Neural progenitor cell (in vitro differentiated cells): ENCODE data around the gene PDE3B. TPM values are rescaled to one million over a fixed set of nuclear protein-coding genes. Genes with fewer than 3 reads are reported as not detected.

Experiments
- DNase-seq: peaks from one replicate; pipeline ENCODE4 v3.0.0-alpha.2; 2016; ENCODE audit warnings: low spot score
- H2AFZ ChIP-seq: fragments of 200-600 bp; sonication (generic); replicated peaks from 2 replicates; pipeline ENCODE4 v1.6.1; 2016; ENCODE audit warnings: antibody characterized with exemption
- H3F3A ChIP-seq: fragments of 200-600 bp; sonication (generic); 2 replicates; pipeline ENCODE4 v1.6.1; 2016; ENCODE audit warnings: antibody characterized with exemption, low read depth
- H3K27ac ChIP-seq: fragments of 200-600 bp; sonication (generic); 2 replicates; pipeline ENCODE4 v1.5.1; 2016; ENCODE audit warnings: mild to moderate bottlenecking
- H3K27me3 ChIP-seq: fragments of 200-600 bp; sonication (generic); 2 replicates; pipeline ENCODE4 v1.6.1; 2016; ENCODE audit warnings: mild to moderate bottlenecking, moderate library complexity
- H3K36me3 ChIP-seq: fragments of 200-600 bp; sonication (generic); 2 replicates; pipeline ENCODE4 v1.5.1; 2016
- H3K4me1 ChIP-seq: fragments of 200-600 bp; sonication (generic); 2 replicates; pipeline ENCODE4 v1.6.1; 2016; ENCODE audit warnings: mixed run types
- H3K4me2 ChIP-seq: fragments of 200-600 bp; sonication (generic); 2 replicates; pipeline ENCODE4 v1.6.1; 2016
- H3K4me3 ChIP-seq: fragments of 200-600 bp; sonication (generic); 2 replicates; pipeline ENCODE4 v1.5.1; 2016
- H3K79me2 ChIP-seq: fragments of 200-600 bp; sonication (generic); 2 replicates; pipeline ENCODE4 v1.6.1; 2016; ENCODE audit warnings: low read depth
- H3K9ac ChIP-seq: fragments of 200-600 bp; sonication (generic); 2 replicates; pipeline ENCODE4 v1.6.1; 2016
- H3K9me3 ChIP-seq: fragments of 200-600 bp; sonication (generic); 2 replicates; pipeline ENCODE4 v1.5.1; 2016; ENCODE audit warnings: low read depth
- H4K20me1 ChIP-seq: fragments of 200-600 bp; sonication (generic); 2 replicates; pipeline ENCODE4 v1.6.1; 2016; ENCODE audit warnings: low read depth
- H3K27ac Mint-ChIP-seq: 3 replicates; pipeline ENCODE4 v1.8.0; 2021; ENCODE audit warnings: mixed read lengths
- H3K27me3 Mint-ChIP-seq: 2 replicates; pipeline ENCODE4 v1.8.0; 2022; ENCODE audit warnings: low read depth, mild to moderate bottlenecking, inconsistent platforms, moderate library complexity, mixed read lengths; ENCODE audit not compliant: insufficient read depth
- H3K36me3 Mint-ChIP-seq: 3 replicates; pipeline ENCODE4 v1.8.0; 2021; ENCODE audit warnings: mixed read lengths
- H3K4me1 Mint-ChIP-seq: 3 replicates; pipeline ENCODE4 v1.8.0; 2021; ENCODE audit warnings: mixed read lengths
- H3K4me3 Mint-ChIP-seq: 3 replicates; pipeline ENCODE4 v1.8.0; 2021; ENCODE audit warnings: mild to moderate bottlenecking, moderate library complexity, mixed read lengths
- H3K9me3 Mint-ChIP-seq: 3 replicates; pipeline ENCODE4 v1.8.0; 2020; ENCODE audit warnings: mixed read lengths
- EZH2 ChIP-seq: fragments of 200-600 bp; sonication (generic); IDR thresholded peaks from 2 replicates; pipeline ENCODE4 v1.6.1; 2017; ENCODE audit warnings: antibody characterized with exemption, mild to moderate bottlenecking, moderate library complexity
- EZH2phosphoT487 ChIP-seq: fragments of 200-600 bp; sonication (generic); IDR thresholded peaks from 2 replicates; pipeline ENCODE4 v1.6.1; 2017; ENCODE audit warnings: antibody characterized with exemption
- total RNA-seq: library from RNA; depleted of rRNA; stranded (reverse); fragments of >200 nt; gene quantifications from 2 replicates; pipeline ENCODE4 v1.2.3, GENCODE V29; 2015; ENCODE audit warnings: low replicate concordance
- TF ChIP-seq, protein P1 (sequence below): fragments of 200-600 bp; sonication (generic); IDR thresholded peaks from 2 replicates; pipeline ENCODE4 v1.5.1; 2017; ENCODE audit warnings: antibody characterized with exemption, mild to moderate bottlenecking

Gene PDE3B
- total RNA-seq, 1 donor from 2014 or later: 14.3 TPM

DNA sequence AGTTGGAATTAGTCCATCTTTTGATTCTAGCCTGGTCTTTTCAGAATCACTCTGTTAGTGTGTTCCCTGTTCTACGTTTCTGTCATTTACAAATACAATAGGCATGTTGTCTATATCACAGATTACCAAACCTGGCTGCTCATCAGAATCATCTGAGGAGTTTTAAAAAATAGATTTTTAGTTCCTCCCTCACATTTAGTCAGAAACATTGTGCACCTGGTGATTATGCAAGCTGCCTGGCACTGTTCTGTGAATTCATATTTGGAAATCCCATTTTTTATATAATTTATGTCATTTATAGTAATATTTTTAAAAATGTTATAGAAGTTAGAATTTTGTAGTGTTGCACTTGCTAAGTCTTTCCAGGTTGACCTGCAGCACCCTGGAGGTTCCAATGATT lies 107.3 kb downstream of the PDE3B start:
- Histone ChIP-seq H3K27ac (no peak overlapping the region), H3K9me3 (no peaks in the 10 kb centered on the region), H3K4me1 (peaks cover 22% of the 10 kb centered on the region), H3K27me3 (no peaks in the 10 kb centered on the region), H3K4me2 (no peak overlapping the region), H4K20me1 (no peaks in the 10 kb centered on the region), H3K79me2 (no peaks in the 10 kb centered on the region), H3K9ac (no peak overlapping the region), H3F3A (no peaks in the 10 kb centered on the region), H2AFZ (no peak overlapping the region), H3K36me3 (no peaks in the 10 kb centered on the region), H3K4me3 (no peak overlapping the region)
- H3K27ac Mint-ChIP-seq: no peak overlapping the region
- no peaks in the 10 kb centered on the region for H3K9me3 Mint-ChIP-seq
- peaks cover 5% of the 10 kb centered on the region for H3K4me1 Mint-ChIP-seq
- no peak for DNase-seq
- no peaks in the 10 kb centered on the region for H3K27me3 Mint-ChIP-seq
- no peaks in the 10 kb centered on the region for H3K36me3 Mint-ChIP-seq
- TF ChIP-seq, protein P1, sequence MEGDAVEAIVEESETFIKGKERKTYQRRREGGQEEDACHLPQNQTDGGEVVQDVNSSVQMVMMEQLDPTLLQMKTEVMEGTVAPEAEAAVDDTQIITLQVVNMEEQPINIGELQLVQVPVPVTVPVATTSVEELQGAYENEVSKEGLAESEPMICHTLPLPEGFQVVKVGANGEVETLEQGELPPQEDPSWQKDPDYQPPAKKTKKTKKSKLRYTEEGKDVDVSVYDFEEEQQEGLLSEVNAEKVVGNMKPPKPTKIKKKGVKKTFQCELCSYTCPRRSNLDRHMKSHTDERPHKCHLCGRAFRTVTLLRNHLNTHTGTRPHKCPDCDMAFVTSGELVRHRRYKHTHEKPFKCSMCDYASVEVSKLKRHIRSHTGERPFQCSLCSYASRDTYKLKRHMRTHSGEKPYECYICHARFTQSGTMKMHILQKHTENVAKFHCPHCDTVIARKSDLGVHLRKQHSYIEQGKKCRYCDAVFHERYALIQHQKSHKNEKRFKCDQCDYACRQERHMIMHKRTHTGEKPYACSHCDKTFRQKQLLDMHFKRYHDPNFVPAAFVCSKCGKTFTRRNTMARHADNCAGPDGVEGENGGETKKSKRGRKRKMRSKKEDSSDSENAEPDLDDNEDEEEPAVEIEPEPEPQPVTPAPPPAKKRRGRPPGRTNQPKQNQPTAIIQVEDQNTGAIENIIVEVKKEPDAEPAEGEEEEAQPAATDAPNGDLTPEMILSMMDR: no peak
- no peak for TF ChIP-seq EZH2phosphoT487
- no peak for TF ChIP-seq EZH2
- no peak overlapping the region for H3K4me3 Mint-ChIP-seq

DNA sequence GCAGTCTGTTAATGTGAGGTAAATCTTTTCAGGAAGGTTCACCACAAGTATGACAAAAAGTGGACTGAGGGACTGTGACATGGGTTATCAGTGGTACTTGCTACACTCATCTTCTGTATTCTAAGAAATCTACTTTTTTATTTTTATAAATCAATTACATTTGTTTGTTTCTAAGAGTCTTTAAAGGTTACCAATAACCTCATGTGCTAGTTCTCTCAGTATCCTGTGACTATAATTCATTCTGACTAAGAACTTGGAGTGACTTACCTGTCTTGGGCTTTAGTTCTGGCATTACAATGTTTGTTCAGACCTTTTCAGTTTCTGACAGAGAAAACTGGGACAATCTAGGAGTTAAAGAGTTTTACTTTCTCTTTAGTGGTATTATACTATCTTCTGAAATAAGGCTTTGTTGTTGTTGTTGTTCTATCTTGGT lies 108.4 kb downstream of the PDE3B start:
- H3K36me3 ChIP-seq: no peaks in the 10 kb centered on the region
- DNase-seq: no peak
- Mint-ChIP-seq H3K27ac (no peak overlapping the region), H3K4me1 (no peaks in the 10 kb centered on the region), H3K4me3 (no peak overlapping the region), H3K9me3 (peaks cover 2% of the 10 kb centered on the region), H3K36me3 (no peaks in the 10 kb centered on the region), H3K27me3 (no peaks in the 10 kb centered on the region)
- peaks cover 17% of the 10 kb centered on the region for H3K4me1 ChIP-seq
- no peaks in the 10 kb centered on the region for H3K79me2 ChIP-seq
- H3K27me3 ChIP-seq: no peaks in the 10 kb centered on the region
- H3F3A ChIP-seq: no peaks in the 10 kb centered on the region
- no peak overlapping the region for H3K9ac ChIP-seq
- H2AFZ ChIP-seq: no peak overlapping the region
- H4K20me1 ChIP-seq: no peaks in the 10 kb centered on the region
- no peak overlapping the region for H3K27ac ChIP-seq
- no peak overlapping the region for H3K4me3 ChIP-seq
- TF ChIP-seq, protein P1: no peak
- no peak for TF ChIP-seq EZH2phosphoT487
- no peak overlapping the region for H3K4me2 ChIP-seq
- H3K9me3 ChIP-seq: no peaks in the 10 kb centered on the region

DNA sequence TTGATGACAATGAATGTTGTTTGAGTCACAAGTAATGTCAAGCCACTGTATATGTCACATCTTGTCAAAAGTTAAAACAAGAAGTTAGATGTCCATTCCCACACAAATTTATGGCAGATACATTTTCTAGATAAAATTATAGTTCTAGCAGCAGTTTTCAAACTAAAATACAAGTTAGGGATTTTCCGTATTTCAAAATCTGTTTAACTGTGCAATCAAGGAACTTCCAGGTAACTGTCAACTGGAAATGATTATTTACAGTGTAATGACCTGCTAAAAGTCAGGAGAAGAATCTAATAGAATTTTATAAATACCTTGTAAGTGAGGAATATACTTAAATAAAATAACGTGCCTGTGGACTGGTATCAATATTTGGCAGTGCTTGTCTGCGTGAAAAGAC lies 111.5 kb downstream of the PDE3B start:
- no peak for TF ChIP-seq EZH2phosphoT487
- no peak for TF ChIP-seq EZH2
- TF ChIP-seq, protein P1: no peak
- Histone ChIP-seq H3K4me2 (no peak overlapping the region), H2AFZ (no peak overlapping the region), H3K79me2 (no peaks in the 10 kb centered on the region), H3K4me1 (peaks cover 6% of the 10 kb centered on the region), H3K27me3 (no peaks in the 10 kb centered on the region), H3K4me3 (no peak overlapping the region), H4K20me1 (no peaks in the 10 kb centered on the region), H3K36me3 (no peaks in the 10 kb centered on the region), H3K27ac (no peak overlapping the region), H3F3A (no peaks in the 10 kb centered on the region), H3K9ac (no peak overlapping the region), H3K9me3 (no peaks in the 10 kb centered on the region)
- Mint-ChIP-seq H3K4me1 (no peaks in the 10 kb centered on the region), H3K27me3 (no peaks in the 10 kb centered on the region), H3K9me3 (peaks cover 2% of the 10 kb centered on the region), H3K4me3 (no peak overlapping the region), H3K36me3 (no peaks in the 10 kb centered on the region), H3K27ac (no peak overlapping the region)
- no peak for DNase-seq
